ENCODE measurements around the gene ARG2. TPM values are rescaled to one million over a fixed set of nuclear protein-coding genes. Genes with fewer than 3 reads are reported as not detected.
A peak's percentile ranks its signal among the peaks of the same experiment; 100 is the strongest.

ARG2 gene
- total RNA-seq, 3 donors from 2014 or later: 3.1 to 4.6 (median 4.3) TPM

DNA sequence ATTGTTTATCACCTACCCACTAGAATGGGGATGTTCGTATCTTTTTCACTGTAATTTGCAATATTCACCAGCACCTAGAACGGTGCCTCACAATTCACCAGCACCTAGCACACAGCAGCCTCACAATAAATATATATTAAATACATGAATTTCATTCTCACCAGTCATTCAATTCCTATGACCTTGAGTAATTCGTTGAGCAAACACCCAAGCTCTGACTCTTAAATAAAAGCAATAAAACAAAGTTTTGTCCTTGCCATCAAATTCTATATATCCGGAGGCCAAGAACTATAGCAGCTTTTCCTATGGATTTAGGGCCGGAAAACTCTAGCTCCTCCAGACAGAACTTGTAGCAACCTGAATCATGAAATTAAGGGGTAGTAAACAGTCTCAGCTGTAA, 53.7 kb downstream of the ARG2 start:
- DNase-seq (no peak), ATAC-seq (no peak)
- Mint-ChIP-seq H3K4me1 (ENCODE audit: low read depth) (peaks cover 54% of the 10 kb centered on the region), H3K27me3 (ENCODE audit: low read depth) (no peaks in the 10 kb centered on the region), H3K36me3 (ENCODE audit: insufficient read depth) (peaks cover 13% of the 10 kb centered on the region), H3K4me3 (peak overlapping the region; percentile 92), H3K9me3 (no peaks in the 10 kb centered on the region)

DNA sequence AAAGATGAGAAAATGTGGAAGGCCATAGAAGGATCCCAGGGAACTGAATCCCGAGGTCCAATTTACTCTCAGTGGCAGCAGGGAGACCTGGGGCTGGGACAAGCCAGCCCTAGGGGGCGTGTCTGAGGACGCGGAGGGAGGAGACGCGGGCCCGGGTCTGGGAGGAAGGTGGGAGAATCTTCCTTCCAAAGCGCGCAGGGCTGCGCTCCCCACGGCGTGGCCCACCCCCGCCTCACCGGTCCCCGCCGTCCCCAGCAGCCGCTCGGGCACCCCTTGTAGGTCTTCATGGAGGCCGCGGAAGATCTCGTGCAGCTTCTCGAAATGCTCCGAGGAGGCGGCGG, 54.4 kb downstream of the ARG2 start:
- peak overlapping the region; percentile 92 for H3K4me3 Mint-ChIP-seq
- H3K27me3 Mint-ChIP-seq (ENCODE audit: low read depth): no peaks in the 10 kb centered on the region
- DNase-seq: peak; percentile 36
- H3K36me3 Mint-ChIP-seq (ENCODE audit: insufficient read depth): peaks cover 13% of the 10 kb centered on the region
- H3K9me3 Mint-ChIP-seq: no peaks in the 10 kb centered on the region
- peaks cover 49% of the 10 kb centered on the region for H3K4me1 Mint-ChIP-seq (ENCODE audit: low read depth)
- ATAC-seq: peak; percentile 68 to 72

DNA sequence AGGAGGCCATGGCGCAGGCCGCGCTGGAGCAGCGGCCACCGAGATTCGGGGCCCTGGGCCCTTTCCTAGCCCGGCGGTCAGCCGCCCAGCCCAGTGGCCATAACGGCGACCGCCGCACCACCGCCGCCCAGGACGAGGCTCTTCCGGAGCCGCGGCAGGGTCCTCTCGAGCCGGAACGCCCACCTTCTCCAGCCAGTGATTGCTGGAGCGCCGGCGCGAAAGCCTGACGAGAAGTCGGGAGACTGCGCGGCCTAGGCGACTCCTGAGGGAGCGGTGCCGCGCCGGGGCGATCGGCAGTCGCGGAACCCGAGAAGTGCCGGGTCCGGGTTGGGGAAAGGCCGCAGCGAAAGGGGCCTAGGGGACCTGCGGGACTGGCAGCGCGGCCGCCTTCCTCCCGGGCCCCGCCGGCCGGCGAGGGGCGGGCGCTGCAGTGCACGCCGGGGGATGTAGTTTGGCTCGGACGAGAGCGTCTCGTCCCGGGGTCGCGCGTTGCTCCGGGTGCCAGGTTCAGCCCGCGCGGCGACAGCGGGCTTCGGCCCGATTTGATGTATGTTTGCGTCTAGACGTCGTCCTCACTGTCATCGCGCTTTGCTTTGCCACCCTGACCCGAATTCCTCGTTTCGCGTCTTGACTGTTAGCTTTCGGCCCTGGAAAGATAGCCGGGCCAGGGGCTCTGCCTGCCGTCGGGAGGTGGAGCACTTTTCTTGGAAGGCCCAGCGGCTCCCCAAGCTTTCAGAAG, 54.9 kb downstream of the ARG2 start, which contains the start of gene VTI1B:
TSS of gene VTI1B (minus strand) at position 153 of the 739 bp plus-strand sequence. CDS start at position 10, 143 bp downstream.
- ATAC-seq (peak; percentile 97), DNase-seq (peak; percentile 68)
- Mint-ChIP-seq H3K27me3 (ENCODE audit: low read depth) (no peaks in the 10 kb centered on the region), H3K4me1 (ENCODE audit: low read depth) (peaks cover 44% of the 10 kb centered on the region), H3K4me3 (peak within 1 kb of the TSS; percentile 92), H3K9me3 (no peaks in the 10 kb centered on the region), H3K36me3 (ENCODE audit: insufficient read depth) (peaks cover 13% of the 10 kb centered on the region)

DNA sequence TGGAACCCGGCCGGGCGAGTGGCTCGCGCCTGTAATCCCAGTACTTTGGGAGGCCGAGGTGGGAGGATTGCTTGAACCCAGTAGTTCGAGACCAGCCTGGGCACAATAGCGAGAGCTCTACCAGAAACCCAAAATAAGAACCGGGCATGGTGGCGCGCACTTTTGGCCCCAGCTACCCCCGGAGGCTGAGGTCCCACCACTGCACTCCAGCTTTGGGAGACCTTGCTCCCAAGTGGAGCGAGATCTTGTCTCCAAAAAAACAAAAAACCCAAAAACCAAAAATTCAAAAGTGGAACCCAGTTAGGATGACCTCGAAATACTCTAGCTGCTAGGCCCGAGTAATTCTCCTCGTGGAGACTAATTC, 55.5 kb downstream of the ARG2 start:
- Mint-ChIP-seq H3K36me3 (ENCODE audit: insufficient read depth) (peaks cover 13% of the 10 kb centered on the region), H3K27me3 (ENCODE audit: low read depth) (no peaks in the 10 kb centered on the region), H3K4me3 (peak overlapping the region; percentile 92), H3K9me3 (no peaks in the 10 kb centered on the region), H3K4me1 (ENCODE audit: low read depth) (peaks cover 46% of the 10 kb centered on the region)
- DNase-seq: no peak
- ATAC-seq: no peak

DNA sequence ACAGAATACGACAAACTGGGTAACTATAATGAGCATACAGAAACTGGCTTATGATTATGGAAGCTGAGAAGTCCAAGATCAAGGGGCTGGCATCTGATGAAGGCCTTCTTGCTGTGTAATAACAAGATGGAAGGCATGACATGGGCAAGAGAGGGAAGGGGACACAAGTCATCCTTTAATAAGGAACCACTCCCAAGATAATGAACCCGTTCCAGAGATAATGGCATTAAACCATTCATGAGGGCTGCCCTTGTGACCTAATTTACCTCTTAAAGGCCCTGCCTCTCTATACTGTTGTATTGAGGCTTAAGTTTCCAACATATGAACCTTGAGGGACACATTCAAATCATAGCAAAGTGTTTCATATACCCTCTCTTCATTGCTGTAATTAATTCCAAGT, 59.3 kb downstream of the ARG2 start:
- DNase-seq: no peak
- Mint-ChIP-seq H3K4me3 (no peak overlapping the region), H3K36me3 (ENCODE audit: insufficient read depth) (peaks cover 36% of the 10 kb centered on the region), H3K4me1 (ENCODE audit: low read depth) (peaks cover 31% of the 10 kb centered on the region), H3K9me3 (no peaks in the 10 kb centered on the region), H3K27me3 (ENCODE audit: low read depth) (no peaks in the 10 kb centered on the region)
- ATAC-seq: no peak

DNA sequence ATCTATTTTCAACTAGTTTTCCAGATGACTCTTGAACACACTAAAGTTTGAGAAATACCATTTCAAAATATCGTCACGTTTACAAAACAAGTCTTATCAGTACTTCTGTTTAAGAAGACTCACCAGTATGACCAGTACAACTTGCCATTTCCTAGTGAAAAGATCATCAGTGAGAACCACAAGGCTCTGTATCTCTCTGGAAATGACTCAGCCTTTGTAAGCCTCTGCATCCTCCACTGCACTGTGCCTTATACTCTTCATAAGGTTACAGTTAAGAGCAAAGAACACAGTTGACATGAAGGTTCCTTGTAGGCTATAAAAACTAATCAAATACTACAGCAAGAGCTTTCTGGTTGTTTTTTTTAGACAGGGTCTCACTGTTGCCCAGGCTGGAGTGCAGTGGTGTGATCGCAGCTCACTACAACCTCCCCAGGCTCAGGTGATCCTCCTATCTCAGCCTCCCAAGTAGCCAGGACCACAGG, 60.4 kb downstream of the ARG2 start:
- no peak overlapping the region for H3K4me3 Mint-ChIP-seq
- peaks cover 33% of the 10 kb centered on the region for H3K4me1 Mint-ChIP-seq (ENCODE audit: low read depth)
- DNase-seq (no peak), ATAC-seq (peak; percentile 96 to 97)
- H3K36me3 Mint-ChIP-seq (ENCODE audit: insufficient read depth): peaks cover 42% of the 10 kb centered on the region
- H3K9me3 Mint-ChIP-seq: no peaks in the 10 kb centered on the region
- H3K27me3 Mint-ChIP-seq (ENCODE audit: low read depth): no peaks in the 10 kb centered on the region

DNA sequence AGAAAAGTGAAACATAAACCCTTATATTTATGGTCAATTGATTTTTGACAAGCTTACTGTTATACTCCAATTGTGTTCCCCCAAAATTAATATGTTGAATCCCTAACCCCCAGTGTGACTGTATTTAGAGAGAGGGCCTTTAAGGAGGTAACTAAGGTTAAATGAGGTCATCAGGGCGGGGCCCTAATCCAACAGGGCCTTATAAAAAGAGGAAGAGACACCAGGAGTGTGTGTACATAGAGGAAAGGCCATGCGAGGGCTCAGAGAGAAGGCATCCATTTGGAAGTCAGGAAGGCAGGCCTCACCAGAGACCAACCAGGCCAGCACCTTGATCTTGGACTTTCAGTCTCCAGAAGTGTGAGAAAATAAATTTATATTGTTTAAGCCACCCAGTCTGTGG, 61.2 kb downstream of the ARG2 start:
- H3K4me1 Mint-ChIP-seq (ENCODE audit: low read depth): peaks cover 29% of the 10 kb centered on the region
- no peak for ATAC-seq

DNA sequence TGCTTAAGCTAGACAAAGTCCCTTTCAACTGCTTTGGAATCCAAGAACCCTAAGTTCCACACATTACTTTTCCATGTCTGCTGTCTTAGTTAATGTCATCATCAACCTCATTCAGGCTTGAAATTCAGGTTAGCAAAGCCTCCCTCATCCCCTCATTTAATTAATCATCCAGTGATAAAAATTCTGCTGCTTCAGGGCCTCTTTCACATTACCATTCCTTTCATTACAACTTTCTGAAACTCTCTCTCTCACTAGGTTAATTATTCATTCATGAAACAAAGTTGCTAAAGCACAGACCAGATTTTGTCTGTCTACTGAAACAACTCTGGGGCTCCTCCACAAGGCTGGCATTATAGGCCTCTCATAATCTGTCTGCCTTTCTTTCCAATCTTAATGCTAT, 64.1 kb downstream of the ARG2 start:
- ATAC-seq (no peak), DNase-seq (no peak)
- Mint-ChIP-seq H3K36me3 (ENCODE audit: insufficient read depth) (peaks cover 50% of the 10 kb centered on the region), H3K9me3 (no peaks in the 10 kb centered on the region), H3K27me3 (ENCODE audit: low read depth) (no peaks in the 10 kb centered on the region), H3K4me1 (ENCODE audit: low read depth) (peaks cover 25% of the 10 kb centered on the region), H3K4me3 (no peak overlapping the region)

More for the DNA sequence above, 61.2 kb downstream of the ARG2 start:
- no peak for DNase-seq
- Mint-ChIP-seq H3K4me3 (no peak overlapping the region), H3K36me3 (ENCODE audit: insufficient read depth) (peaks cover 48% of the 10 kb centered on the region), H3K9me3 (no peaks in the 10 kb centered on the region), H3K27me3 (ENCODE audit: low read depth) (no peaks in the 10 kb centered on the region)

DNA sequence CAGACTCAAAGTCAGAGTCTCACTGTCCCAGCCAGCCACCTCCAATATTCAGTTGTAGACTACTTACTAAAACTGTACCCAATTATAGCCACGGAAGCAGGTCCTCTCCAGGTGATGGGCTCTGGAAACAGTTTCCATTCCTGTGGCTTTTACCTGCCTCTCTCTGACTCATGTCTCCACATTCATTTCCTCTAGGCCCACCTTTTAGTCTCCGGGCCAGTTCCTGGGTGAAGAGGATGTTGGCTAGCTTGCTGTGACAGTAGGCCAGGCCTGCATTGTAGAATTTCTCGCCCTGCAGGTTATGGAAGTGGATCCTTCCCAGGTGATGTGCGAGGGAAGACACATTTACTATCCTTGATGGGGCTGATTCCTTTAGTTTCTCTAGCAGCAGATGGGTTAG, 70.3 kb downstream of the ARG2 start:
- DNase-seq (no peak), ATAC-seq (no peak)
- Mint-ChIP-seq H3K36me3 (ENCODE audit: insufficient read depth) (peaks cover 49% of the 10 kb centered on the region), H3K27me3 (ENCODE audit: low read depth) (no peaks in the 10 kb centered on the region), H3K4me1 (ENCODE audit: low read depth) (peaks cover 22% of the 10 kb centered on the region), H3K9me3 (no peaks in the 10 kb centered on the region), H3K4me3 (no peak overlapping the region)

DNA sequence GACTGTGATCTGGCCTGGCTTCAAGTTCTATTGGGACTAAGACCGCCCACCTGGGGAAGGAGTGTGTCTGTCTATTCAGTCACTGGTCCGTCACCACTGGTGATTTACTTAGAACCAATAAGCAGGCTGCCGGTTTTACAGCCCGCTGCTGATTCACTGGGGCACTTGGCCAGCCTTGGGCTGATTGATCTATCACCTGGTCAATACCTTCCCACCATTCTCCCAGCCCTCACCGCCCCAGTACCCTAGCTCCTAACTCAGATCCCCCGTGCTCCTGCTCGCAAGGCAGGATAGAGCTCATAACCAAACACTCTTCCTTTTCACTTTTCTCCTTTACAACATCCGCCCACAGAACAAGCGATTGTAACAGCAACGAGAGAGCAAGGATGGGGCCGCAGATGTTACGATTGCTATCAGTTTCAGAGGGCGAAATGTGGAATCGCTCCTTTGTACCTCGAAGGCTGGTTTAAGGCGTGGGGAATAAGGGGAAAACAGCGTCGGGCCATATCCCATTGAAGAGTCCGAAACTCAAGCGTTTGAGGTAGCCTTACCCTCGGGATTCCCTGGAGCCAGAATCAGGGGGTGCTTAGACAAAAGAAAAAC, 75.2 kb downstream of the ARG2 start:
- peak; percentile 51 for DNase-seq
- peak; percentile 85 to 86 for ATAC-seq
- Mint-ChIP-seq H3K36me3 (ENCODE audit: insufficient read depth) (peaks cover 21% of the 10 kb centered on the region), H3K4me3 (peak overlapping the region; percentile 97), H3K9me3 (no peaks in the 10 kb centered on the region), H3K27me3 (ENCODE audit: low read depth) (no peaks in the 10 kb centered on the region), H3K4me1 (ENCODE audit: low read depth) (peaks cover 26% of the 10 kb centered on the region)

DNA sequence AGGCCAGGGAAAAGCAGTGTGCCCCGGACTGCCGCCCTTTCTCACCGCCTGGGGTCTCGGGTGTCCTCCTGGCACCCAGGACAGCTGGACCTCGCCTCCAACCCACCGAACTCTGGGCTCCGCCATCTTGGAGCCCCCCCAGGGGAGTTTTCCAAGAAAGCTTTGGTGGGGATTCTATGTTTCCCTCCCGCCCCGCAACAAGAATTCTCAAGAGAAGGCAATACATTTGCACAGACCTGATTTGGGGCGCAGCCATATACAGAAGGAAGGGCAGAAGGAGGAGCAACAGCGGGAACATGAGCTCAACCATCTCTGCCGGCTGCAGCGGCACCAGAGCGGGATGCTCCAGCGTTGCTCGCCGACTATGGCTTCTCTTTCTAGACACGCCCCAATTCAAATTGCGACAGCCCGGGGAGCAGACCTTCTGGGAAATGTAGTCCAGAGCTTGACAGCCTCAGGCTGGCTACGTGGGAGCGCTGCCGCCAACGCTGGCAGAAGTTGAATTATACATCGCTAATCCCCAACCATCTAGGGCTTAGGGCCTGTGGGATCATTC, 75.8 kb downstream of the ARG2 start, which contains the start of gene RDH11:
TSS of gene RDH11 (minus strand) at position 371 of the 556 bp plus-strand sequence. CDS start at position 310, 61 bp downstream.
- H3K36me3 Mint-ChIP-seq (ENCODE audit: insufficient read depth): peaks cover 16% of the 10 kb centered on the region
- H3K4me1 Mint-ChIP-seq (ENCODE audit: low read depth): peaks cover 26% of the 10 kb centered on the region
- no peaks in the 10 kb centered on the region for H3K9me3 Mint-ChIP-seq
- peak within 1 kb of the TSS; percentile 97 for H3K4me3 Mint-ChIP-seq
- ATAC-seq (peak; percentile 88 to 89), DNase-seq (peak; percentile 75)
- H3K27me3 Mint-ChIP-seq (ENCODE audit: low read depth): no peaks in the 10 kb centered on the region

DNA sequence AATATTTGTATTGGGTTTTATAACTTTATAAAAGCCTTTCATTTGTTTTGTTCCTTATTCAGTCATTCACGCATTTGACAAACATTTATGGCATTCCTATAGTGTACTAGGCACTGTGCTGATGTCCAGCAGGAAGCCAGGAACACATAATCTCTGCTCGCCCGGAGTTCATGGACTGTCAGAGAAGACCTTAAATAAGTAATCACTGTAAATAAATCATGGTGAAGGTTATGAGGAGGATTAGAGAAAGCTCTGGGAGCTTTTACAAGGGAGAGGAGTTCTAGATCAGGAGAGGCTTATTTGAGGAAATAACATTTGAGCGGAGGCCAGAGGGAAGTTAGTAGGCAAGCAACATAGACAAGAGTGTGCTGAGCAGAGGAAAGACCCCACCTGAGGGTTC, 77.3 kb downstream of the ARG2 start:
- peaks cover 4% of the 10 kb centered on the region for H3K36me3 Mint-ChIP-seq (ENCODE audit: insufficient read depth)
- no peak overlapping the region for H3K4me3 Mint-ChIP-seq
- no peak for ATAC-seq
- no peaks in the 10 kb centered on the region for H3K27me3 Mint-ChIP-seq (ENCODE audit: low read depth)
- DNase-seq: no peak
- H3K9me3 Mint-ChIP-seq: no peaks in the 10 kb centered on the region
- peaks cover 25% of the 10 kb centered on the region for H3K4me1 Mint-ChIP-seq (ENCODE audit: low read depth)

DNA sequence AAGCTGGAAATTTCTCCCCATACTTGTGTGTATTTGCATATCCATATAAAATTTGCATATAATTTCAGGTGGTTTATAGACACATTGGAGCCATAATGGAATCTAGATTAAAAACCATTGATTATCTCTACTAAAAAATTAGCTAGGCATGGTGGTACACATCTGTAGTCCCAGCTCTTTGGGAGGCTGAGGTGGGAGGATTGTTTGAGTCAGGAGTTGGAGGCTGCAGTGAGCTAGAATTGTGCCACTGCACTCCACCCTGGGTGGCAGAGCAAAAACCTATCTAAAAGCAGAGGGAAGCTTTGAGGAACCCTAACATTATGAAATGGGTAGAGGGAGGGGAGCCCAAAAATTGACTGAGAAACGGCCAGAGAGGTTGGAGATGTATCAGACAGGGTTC, 78.5 kb downstream of the ARG2 start:
- H3K4me1 Mint-ChIP-seq (ENCODE audit: low read depth): peaks cover 20% of the 10 kb centered on the region
- no peaks in the 10 kb centered on the region for H3K9me3 Mint-ChIP-seq
- H3K27me3 Mint-ChIP-seq (ENCODE audit: low read depth): no peaks in the 10 kb centered on the region
- H3K4me3 Mint-ChIP-seq: no peak overlapping the region
- DNase-seq (no peak), ATAC-seq (no peak)
- H3K36me3 Mint-ChIP-seq (ENCODE audit: insufficient read depth): no peaks in the 10 kb centered on the region
